ENCODE data around the gene SF3A2.

The SF3A2 gene

DNA sequence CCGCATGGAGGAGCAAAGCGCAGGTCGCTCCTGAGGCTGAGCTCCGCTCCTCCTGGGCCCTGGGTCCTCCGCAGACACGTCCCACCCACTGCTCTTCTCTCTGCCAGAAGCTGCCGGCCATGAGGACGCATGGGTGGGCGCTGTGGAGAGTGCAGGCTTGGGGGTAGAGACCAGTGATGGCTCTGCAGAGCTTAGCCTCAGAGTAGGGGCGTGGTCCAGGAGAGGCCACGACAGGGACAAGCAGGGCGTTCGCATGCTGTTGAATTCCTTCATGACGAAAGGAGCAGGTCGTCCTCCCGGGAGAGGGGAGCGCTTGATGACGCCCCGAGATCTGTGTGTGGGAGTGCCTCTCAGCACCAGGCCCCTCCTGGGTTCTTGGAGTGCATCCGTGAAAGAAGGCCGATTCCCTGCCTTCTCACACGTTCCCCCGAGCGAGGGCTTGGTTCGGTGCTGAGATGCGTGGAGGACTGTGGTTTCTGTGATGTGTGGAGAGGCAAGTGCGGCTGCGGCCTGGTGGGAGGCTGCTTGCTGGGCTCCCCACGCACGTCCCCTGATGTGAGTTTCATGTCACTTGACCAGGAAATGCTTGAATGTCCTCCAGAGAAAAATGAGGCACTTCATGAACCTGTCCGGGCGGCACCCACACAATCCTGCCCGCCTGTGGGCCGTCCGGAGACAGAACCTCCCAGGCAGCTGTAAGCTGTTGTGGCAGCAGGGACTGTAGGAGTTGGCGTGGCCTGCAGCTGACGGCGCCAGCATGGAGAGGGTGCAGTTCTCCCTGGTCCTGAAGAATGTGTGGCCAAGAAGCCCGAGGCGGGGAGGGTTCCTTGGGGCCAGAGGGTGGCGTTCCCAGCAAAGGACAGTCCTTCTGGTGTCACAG lies 4.5 kb downstream of the SF3A2 start:
- DNase-seq (ENCODE audit: low spot score): peak; percentile 59

DNA sequence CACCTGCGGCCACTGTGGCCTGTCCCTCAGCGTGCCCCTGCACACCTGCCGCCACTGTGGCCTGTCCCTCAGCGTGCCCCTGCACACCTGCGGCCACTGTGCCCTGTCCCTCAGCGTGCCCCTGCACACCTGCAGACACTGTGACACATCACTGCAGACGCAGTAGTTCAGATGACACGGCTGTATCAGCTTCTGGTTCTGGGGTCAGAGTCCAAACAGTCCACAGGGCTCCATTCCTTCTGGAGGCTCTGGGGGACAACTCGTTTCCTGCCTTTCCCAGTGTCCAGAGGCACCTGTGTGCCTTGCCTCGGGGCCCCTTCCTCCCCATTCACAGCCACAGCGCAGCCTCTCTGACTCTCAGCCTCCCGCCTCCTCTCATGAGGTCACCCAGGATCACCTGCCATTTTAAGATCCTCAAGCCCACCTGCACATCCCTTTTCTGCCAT lies 5.5 kb downstream of the SF3A2 start:
- DNase-seq (ENCODE audit: low spot score): no peak

DNA sequence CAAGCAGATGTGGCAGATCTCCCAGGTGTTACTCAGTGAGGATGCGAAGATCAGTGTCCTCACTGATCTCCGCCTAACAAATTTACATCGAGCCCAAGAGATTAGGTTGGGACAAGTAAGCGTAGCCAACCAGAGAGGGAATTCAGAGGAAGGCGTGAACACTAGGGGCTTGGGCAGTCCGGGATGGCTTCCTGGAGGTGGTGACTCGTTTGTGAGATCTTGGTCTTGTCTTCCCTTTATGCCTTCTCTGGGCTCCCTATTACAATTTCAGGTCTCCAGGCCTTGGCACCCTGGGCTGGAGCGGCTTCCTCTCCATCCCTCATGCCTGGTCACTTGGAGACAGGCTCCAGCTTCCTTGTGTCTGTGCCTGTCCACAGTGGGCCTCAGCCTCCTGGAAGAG lies 6.2 kb downstream of the SF3A2 start:
- DNase-seq (ENCODE audit: low spot score): no peak

DNA sequence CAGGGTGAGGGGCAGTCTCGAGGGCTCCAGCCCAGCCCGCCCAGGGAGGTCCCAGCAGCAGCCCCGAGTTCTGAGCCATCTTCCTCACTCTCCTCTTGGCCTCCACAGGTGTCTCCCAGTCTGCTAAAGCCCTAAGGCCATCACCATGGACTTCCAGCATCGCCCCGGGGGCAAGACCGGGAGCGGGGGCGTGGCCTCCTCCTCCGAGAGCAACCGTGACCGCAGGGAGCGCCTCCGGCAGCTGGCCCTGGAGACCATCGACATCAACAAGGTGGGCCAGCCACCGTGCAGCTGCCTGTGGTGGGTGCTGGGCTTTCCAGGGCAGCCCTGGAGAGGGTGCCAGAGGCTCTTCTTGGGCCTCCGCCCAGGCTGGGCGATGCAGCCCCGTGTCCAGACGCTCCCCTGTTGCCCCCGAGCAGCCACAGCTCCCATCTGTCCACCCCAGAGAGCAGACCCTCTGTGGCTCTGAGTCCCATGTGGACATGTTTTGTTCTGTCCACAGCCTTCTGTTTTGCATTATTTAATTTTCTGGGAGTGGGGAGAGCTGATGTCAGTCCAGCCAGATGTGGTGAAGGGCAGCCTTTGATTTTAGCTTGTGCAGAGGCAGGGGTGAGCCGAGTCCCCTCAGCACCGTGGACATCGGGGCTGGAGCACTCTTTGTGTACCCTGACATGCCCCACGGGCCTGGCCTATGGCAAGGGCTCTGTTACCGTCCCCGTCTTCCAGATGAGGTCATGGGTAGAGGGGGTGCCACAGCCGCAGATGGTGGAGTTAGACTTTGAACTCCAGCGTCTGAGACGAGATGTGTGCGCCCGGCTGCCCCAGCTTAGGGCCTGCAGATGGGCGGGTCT lies 6.9 kb downstream of the SF3A2 start:
- DNase-seq (ENCODE audit: low spot score): no peak

DNA sequence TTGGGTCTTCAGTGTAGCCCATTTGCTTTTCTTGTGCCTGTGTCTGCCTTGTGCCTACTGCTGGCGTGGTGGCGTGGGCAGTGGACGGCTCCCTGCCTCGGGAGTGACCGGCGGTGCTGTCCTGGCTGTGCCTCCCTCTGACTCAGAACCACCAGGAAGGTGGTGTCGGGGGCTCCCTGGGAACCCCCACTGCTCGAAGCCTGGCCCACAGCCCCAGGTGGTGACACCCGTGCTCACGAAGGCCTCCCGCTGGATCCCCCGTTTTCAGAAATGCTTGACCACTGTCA lies 7.4 kb downstream of the SF3A2 start:
- no peak for DNase-seq (ENCODE audit: low spot score)

DNA sequence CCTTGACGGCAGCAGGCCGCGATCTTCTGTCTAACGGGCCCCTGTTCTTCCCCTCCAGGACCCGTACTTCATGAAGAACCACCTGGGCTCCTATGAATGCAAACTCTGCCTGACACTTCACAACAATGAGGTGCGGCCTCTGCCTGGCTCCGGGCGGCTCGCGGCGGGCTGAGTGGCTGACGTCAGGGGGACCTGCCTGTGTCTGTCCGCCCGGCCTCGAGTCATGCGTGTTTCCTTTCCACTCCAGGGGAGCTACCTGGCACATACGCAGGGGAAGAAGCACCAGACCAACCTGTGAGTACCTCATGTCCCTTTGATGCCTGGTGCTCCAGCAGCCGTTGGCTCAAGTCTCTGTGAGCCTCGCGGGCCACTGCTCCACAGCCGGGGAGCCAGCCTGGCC lies 7.9 kb downstream of the SF3A2 start:
- no peak for DNase-seq (ENCODE audit: low spot score)

DNA sequence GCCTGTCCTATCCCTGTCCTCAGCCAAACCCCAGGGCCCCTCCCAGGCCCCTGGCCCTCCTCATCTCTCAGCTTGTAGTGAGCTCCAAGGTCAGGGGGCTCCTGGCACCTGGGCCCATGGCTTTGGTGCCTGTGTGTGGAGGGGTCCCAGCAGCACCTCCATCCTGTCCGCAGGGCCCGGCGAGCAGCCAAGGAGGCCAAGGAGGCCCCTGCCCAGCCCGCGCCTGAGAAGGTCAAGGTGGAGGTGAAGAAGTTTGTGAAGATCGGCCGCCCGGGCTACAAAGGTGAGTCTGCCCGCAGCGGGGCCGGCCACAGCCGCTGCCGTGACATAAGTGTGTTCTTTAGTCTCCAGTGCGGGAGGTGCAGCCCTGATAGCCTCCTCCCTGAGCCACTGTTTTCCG lies 8.6 kb downstream of the SF3A2 start:
- DNase-seq (ENCODE audit: low spot score): no peak

DNA sequence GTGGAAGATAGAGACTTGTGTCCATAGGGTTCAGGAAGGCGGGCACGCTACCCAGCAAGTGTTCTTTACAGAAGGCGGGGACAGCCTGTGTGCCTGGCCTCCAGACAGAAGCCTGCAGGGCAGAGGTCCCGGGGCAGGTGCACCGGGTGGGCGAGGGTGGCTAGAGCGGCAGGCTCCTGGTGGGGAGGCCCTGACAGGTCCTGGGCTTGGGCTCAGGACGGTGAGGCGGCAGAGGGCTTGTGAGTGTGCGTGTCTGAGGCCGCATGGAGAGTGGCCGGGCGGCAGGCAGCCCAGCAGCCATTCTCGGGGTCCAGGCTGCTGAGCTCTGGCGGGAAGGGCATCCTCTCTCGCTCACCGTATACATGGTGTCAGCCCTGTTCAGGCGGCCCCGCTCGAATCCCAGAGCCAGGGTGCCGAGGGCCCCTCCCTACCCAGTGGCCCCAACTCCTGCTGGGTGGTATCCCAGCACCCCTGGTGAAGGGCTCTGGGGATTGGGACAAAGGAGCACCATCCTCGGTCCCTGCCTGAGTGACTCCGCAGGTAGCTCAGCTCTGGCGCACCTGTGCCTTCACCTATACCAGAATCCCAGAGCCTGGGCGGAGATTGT lies 9.5 kb downstream of the SF3A2 start:
- no peak for DNase-seq (ENCODE audit: low spot score)

DNA sequence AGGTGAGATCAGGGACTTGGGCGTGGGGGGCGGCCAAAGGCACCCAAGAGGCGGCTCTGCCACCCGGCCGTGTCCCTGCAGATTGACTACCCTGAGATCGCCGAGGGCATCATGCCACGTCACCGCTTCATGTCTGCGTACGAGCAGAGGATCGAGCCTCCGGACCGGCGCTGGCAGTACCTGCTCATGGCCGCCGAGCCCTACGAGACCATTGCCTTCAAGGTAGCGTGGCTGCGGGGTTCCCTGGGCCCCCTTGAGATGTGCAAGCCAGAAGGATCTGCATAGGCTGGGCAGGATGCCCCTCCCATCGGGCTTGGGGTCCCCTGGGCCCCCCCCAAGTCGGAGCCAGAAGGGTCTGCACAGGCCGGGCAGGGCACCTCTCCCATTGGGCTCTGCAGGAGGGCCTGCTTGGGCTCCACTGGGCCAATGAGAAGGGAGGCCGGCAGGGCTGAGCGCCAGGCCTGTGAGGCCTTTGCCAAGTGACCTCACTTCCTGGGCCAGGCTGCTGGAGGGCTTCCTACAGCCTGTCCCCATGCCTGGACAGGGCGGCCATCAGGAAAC lies 10.3 kb downstream of the SF3A2 start:
- peak; percentile 58 for DNase-seq (ENCODE audit: low spot score)

DNA sequence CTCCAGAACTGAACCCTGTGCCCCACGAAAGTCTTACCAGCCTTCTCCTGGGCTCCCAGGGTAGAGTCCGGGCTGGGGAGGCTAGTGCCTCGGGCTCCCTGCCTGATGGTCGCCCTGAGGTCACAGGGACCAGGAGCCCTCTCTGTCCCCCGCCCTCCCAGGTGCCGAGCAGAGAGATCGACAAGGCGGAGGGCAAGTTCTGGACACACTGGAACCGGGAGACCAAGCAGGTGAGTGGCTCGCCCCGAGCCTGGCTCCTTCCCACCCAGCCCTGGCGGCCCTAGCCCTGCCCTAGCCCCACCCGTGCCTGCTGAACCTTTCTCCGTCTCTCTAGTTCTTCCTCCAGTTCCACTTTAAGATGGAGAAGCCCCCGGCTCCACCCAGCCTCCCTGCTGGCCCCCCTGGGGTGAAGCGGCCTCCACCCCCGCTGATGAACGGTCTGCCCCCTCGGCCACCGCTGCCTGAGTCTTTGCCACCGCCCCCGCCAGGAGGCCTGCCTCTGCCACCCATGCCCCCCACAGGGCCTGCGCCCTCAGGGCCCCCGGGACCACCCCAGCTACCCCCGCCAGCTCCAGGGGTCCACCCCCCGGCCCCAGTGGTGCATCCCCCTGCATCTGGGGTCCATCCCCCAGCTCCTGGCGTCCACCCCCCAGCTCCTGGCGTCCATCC lies 10.9 kb downstream of the SF3A2 start:
- DNase-seq (ENCODE audit: low spot score): no peak

DNA sequence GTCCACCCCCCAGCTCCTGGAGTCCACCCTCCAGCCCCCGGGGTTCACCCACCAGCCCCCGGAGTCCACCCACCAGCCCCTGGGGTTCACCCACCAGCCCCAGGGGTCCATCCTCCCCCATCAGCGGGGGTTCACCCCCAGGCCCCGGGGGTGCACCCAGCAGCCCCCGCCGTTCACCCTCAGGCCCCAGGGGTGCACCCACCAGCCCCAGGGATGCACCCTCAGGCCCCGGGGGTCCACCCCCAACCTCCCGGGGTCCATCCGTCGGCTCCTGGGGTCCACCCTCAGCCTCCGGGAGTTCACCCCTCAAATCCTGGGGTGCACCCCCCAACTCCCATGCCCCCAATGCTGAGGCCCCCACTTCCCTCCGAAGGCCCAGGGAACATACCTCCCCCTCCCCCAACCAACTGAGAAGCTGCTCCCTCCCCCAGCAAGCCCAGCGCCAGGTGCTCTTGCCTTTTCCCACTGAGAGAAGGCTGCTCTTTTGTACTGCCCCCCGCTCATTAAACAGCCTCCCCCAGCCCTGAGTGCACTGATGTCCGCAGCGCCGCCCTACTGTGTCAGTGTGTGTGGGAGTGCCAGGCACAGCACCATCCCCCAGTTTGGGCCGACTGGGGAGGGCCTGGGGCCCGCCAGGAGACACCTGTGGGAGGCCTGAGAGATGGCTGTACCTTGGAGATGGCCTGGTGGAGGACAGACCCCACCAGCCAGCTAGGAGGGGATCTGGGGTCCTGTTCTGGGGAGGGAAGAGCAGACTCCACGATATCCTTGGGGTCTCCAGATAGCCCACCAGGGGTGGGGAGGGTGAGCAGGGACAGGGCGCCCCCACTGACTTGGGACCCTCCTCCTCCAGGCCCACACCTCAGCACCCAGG lies 11.7 kb downstream of the SF3A2 start:
- DNase-seq (ENCODE audit: low spot score): no peak

DNA sequence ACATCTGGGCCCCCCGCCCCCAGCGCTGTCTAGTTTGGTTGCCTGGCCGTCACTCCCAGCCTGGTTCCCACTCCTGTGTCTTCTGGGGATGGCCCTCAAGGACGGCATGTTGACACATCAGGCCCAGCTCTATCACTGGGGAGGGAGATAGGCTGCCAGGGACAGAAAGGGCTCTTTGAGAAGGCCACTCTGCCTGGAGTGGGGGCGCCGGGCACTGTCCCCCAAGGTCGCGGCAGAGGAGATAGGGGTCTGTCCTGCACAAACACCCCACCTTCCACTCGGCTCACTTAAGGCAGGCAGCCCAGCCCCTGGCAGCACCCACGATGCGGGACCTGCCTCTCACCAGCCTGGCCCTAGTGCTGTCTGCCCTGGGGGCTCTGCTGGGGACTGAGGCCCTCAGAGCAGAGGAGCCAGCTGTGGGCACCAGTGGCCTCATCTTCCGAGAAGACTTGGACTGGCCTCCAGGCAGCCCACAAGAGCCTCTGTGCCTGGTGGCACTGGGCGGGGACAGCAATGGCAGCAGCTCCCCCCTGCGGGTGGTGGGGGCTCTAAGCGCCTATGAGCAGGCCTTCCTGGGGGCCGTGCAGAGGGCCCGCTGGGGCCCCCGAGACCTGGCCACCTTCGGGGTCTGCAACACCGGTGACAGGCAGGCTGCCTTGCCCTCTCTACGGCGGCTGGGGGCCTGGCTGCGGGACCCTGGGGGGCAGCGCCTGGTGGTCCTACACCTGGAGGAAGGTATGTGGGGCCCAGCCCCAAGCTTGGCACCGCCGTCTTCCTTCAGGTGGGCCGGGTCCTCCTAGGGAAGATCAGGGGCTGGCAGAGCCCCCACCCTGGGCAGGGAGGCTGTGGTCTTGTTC lies 12.6 kb downstream of the SF3A2 start, which contains the start of gene AMH:
TSS of gene AMH (plus strand) at position 314 of the 857 bp plus-strand sequence. CDS start at position 324, 10 bp downstream.
- DNase-seq (ENCODE audit: low spot score): no peak

DNA sequence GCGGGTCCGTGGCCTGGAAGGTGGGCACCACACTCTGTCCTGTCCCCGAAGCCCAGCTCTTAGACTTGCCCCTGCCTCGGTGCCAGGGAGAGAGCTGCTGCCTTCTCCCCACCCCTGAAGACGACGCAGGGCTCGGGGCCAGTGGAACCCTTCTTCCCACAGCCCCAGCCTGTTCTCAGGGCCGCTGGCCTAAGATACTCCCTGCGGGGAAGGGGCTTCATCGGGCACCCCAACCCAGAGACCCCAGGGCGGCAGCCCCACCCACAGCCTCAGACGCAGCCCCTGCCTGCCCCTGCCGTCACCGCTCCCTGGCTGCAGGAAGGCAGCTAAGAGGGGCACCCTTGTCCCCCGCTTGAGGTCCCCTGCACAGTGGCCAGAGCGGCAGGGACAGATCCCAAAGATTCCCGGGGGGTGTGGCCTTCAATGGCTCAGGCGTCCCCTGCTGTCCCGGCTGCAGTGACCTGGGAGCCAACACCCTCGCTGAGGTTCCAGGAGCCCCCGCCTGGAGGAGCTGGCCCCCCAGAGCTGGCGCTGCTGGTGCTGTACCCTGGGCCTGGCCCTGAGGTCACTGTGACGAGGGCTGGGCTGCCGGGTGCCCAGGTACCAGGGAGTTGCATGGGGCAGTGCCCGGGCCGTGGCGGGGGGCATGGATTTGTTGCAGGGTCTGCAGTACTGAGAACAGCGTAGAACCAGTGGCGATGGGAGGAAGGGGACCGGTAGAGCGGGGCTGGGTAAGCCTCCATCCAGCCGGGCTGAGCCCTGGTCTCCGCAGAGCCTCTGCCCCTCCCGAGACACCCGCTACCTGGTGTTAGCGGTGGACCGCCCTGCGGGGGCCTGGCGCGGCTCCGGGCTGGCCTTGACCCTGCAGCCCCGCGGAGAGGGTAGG lies 13.5 kb downstream of the SF3A2 start:
- no peak for DNase-seq (ENCODE audit: low spot score)

DNA sequence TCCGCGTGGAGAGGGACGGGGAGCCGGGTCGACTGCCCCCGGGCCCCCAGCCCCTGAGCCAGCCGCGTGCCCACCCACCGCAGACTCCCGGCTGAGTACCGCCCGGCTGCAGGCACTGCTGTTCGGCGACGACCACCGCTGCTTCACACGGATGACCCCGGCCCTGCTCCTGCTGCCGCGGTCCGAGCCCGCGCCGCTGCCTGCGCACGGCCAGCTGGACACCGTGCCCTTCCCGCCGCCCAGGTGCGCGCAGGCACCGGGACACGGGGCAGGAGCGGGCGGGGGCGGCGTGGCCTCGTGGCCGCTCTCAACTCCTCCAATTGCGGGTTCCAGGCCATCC lies 14.1 kb downstream of the SF3A2 start:
- no peak for DNase-seq (ENCODE audit: low spot score)

DNA sequence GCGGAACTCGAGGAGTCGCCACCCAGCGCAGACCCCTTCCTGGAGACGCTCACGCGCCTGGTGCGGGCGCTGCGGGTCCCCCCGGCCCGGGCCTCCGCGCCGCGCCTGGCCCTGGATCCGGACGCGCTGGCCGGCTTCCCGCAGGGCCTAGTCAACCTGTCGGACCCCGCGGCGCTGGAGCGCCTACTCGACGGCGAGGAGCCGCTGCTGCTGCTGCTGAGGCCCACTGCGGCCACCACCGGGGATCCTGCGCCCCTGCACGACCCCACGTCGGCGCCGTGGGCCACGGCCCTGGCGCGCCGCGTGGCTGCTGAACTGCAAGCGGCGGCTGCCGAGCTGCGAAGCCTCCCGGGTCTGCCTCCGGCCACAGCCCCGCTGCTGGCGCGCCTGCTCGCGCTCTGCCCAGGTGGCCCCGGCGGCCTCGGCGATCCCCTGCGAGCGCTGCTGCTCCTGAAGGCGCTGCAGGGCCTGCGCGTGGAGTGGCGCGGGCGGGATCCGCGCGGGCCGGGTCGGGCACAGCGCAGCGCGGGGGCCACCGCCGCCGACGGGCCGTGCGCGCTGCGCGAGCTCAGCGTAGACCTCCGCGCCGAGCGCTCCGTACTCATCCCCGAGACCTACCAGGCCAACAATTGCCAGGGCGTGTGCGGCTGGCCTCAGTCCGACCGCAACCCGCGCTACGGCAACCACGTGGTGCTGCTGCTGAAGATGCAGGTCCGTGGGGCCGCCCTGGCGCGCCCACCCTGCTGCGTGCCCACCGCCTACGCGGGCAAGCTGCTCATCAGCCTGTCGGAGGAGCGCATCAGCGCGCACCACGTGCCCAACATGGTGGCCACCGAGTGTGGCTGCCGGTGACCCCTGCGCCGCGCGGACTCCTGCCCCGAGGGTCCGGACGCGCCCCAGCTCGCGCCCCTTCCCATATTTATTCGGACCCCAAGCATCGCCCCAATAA lies 14.8 kb downstream of the SF3A2 start:
- DNase-seq (ENCODE audit: low spot score): no peak

DNA sequence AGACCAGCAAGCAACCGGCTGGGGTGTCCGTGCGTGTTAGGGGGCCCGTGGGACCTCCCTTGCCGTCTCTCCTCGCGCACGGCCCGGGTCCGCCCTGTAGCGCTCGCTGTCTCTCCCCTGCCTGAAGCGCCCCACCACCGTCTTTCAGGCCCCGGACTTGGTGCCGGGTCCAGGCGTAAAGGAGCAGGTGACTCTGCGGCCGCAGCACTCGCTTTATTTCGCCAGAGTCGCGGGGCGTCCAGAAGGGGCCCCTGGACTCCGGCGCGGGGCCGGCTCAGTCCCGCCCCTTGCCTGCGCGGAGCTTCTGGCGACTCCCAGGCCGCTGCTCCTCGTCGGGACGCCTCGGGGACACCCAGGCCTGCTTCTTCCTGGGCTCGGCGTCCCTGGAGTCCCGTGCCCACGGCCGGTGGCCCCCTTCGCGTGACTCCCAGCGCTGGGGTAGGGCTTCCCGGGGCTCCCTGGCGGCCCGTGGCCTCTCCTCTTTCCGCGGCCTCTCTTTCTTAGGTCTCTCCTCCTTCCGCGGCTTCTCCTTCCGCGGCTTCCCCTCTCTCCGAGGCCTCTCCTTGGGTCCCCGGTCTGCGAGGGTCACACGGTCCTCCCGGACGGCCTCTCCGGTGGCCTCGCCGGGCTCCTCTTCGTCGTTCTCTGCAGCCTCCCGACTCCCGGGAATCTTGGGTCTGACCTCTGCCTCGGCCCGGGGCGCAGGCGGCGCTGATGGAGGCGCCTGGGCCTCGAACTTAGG lies 15.6 kb downstream of the SF3A2 start:
- no peak for DNase-seq (ENCODE audit: low spot score)

DNA sequence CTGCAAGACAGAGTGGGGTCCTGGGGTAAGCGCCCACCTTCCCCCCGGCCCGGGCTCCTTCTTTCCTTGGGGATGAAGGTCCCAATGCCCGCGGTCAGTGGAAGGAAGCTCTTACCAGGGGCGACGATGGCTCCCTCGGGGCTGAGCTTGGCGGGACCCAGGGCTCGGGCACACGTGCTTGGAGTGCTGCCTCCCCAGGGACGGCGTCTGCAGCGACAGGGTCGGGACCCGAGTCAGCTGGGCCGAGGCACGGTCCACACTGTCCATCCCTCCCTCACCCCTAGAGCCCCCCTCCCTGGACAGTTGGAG lies 16.1 kb downstream of the SF3A2 start:
- DNase-seq (ENCODE audit: low spot score): no peak
